Measurements from ENCODE around the gene TNK1. TPM values are rescaled to one million over a fixed set of nuclear protein-coding genes. Genes with fewer than 3 reads are reported as not detected.
"Not testable (repeated sequence)": the region's sequence is repeated elsewhere in the genome, so short reads cannot be mapped to it uniquely, and the experiment has no call there.

Gene TNK1
- total and polyA plus RNA-seq, 10 donors: 4.2 to 16.2 (median 6.6) TPM

DNA sequence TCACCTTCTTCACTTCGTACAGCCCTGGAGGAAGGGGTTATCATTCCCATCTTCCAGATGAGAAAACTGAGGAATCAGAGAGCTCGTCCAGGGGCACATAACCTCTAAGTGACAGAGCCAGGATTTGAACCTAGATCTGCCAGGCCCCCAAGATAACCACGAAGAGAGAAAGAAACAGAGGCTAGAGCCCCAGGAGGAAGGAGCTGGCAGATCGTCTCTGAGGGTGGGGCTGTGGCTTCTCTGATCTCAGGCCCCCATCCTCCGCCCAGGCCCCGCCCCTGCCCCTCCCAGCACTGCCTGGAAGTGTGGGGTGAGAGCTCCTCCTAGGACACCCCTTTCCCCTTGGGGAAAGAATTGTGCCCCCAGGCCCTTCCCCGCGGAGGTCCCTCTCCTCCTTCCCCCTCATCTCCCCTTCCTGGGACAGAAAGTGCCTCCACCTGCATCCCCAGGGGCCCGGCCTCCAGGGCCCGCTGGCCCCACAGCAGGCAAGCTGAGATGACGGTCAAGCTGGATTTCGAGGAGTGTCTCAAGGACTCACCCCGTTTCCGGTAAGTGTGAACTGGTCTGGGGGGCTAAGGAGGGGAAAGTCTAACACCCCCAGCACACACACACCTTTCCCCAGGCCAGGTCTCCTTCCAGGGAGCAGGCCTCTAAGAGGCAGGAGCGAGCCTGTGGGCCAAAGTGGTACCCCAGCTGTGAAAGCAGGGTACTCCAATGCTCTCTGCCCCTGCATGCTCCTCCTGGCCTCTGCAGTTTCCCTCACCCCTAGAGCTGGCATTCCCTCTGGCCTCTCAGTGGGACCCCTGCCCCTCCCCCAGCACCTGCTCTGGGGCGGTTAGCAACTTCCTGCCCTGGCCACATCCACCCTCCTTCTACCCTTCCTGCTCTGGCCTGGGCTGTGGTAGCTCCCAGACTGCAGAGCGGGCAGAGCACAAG lies 44.4 kb upstream of the TNK1 start, which contains the start of gene ACAP1:
Gene ACAP1, plus strand, starts transcription at position 290 of the 936 bp plus-strand sequence. Its CDS starts 206 bp downstream, at position 496.
- peaks cover 0 to 8% (median 0%) of the 10 kb centered on the region in 7 donors for H3K27me3 ChIP-seq (replicated peaks in 1 of 7)
- H3K9me3 ChIP-seq: no peaks in the 10 kb centered on the region
- peak within 1 kb of the TSS; percentile 68 to 95 (median 90) for H3K27ac ChIP-seq
- peak within 1 kb of the TSS; percentile 49 to 77 (median 63) for H3K4me3 ChIP-seq
- DNase-seq: peak; percentile 97
- peaks cover 11 to 97% (median 48%) of the 10 kb centered on the region in 6 donors for H3K4me1 ChIP-seq
- peaks cover 0 to 38% (median 20%) of the 10 kb centered on the region in 6 donors for H3K36me3 ChIP-seq
- peak; percentile 75 to 85 (median 77) for TF ChIP-seq POLR2AphosphoS5 (IDR thresholded peaks at IDR 0.05)
- TF ChIP-seq, protein P1, sequence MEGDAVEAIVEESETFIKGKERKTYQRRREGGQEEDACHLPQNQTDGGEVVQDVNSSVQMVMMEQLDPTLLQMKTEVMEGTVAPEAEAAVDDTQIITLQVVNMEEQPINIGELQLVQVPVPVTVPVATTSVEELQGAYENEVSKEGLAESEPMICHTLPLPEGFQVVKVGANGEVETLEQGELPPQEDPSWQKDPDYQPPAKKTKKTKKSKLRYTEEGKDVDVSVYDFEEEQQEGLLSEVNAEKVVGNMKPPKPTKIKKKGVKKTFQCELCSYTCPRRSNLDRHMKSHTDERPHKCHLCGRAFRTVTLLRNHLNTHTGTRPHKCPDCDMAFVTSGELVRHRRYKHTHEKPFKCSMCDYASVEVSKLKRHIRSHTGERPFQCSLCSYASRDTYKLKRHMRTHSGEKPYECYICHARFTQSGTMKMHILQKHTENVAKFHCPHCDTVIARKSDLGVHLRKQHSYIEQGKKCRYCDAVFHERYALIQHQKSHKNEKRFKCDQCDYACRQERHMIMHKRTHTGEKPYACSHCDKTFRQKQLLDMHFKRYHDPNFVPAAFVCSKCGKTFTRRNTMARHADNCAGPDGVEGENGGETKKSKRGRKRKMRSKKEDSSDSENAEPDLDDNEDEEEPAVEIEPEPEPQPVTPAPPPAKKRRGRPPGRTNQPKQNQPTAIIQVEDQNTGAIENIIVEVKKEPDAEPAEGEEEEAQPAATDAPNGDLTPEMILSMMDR (IDR thresholded peaks at IDR 0.05 in 8 of 11, conservative IDR thresholded peaks at IDR 0.05 in 3 of 11): peak in 1 of 11 experiments; percentile 18
- no peak for TF ChIP-seq POLR2A (IDR thresholded peaks at IDR 0.05)
- 12 to 28% (median 21%) methylated on average over 12 to 17 of the region's 17 CpGs for WGBS, 5 donors
- intact Hi-C loops (cut with DNase I; ENCODE audit: low total_unique reads): no loop called here

- WGBS, 5 donors: 33 to 49% (median 39%) methylated on average over 7 of the region's 7 CpGs
- Histone ChIP-seq H3K4me1 (peaks cover 11 to 87% (median 41%) of the 10 kb centered on the region in 6 donors), H3K36me3 (peaks cover 0 to 49% (median 30%) of the 10 kb centered on the region in 6 donors), H3K4me3 (peak overlapping the region; percentile 49 to 77 (median 63)), H3K27ac (peak overlapping the region; percentile 68 to 95 (median 90)), H3K27me3 (replicated peaks in 1 of 7) (peaks cover 0 to 14% (median 0%) of the 10 kb centered on the region in 7 donors)
- H3K9me3 ChIP-seq; DNase-seq; intact Hi-C loops (cut with DNase I; ENCODE audit: low total_unique reads): not testable (repeated sequence)
Observed at GRCh38 chr17:7337600-7337999, 43.3 kb upstream of the TNK1 start.

GRCh38 chr17:7340179-7340578 lies 40.7 kb upstream of the TNK1 start:
- H3K4me1 ChIP-seq: peaks cover 11 to 65% (median 38%) of the 10 kb centered on the region in 6 donors
- WGBS, 5 donors: 78 to 87% (median 84%) methylated on average over 2 of the region's 2 CpGs
- no peak overlapping the region for H3K4me3 ChIP-seq
- H3K9me3 ChIP-seq: no peaks in the 10 kb centered on the region
- TF ChIP-seq, protein P1 (IDR thresholded peaks at IDR 0.05 in 8 of 11, conservative IDR thresholded peaks at IDR 0.05 in 3 of 11): no peak
- TF ChIP-seq POLR2AphosphoS5 (IDR thresholded peaks at IDR 0.05) (no peak), POLR2A (IDR thresholded peaks at IDR 0.05) (no peak)
- intact Hi-C loops (cut with DNase I; ENCODE audit: low total_unique reads): loop anchor here (10.0 kb wide), 2 partner anchors 45 to 235 kb away; partner anchors contain the start of genes CD68 and YBX2
- no peak overlapping the region for H3K27ac ChIP-seq
- DNase-seq: no peak
- H3K36me3 ChIP-seq: peaks cover 0 to 74% (median 47%) of the 10 kb centered on the region in 6 donors
- peaks cover 0 to 20% (median 0%) of the 10 kb centered on the region in 7 donors for H3K27me3 ChIP-seq (replicated peaks in 1 of 7)

GRCh38 chr17:7341842-7342241 lies 39.0 kb upstream of the TNK1 start:
- Histone ChIP-seq H3K4me3 (no peak overlapping the region), H3K9me3 (no peaks in the 10 kb centered on the region), H3K27ac (no peak overlapping the region), H3K27me3 (replicated peaks in 1 of 7) (peaks cover 0 to 20% (median 0%) of the 10 kb centered on the region in 7 donors), H3K4me1 (peaks cover 11 to 51% (median 27%) of the 10 kb centered on the region in 6 donors), H3K36me3 (peaks cover 0 to 91% (median 60%) of the 10 kb centered on the region in 6 donors)
- intact Hi-C loops (cut with DNase I; ENCODE audit: low total_unique reads): loop anchor here (10.0 kb wide), 2 partner anchors 47 to 233 kb away; partner anchors contain the start of genes CD68 and YBX2
- DNase-seq: no peak
- TF ChIP-seq, protein P1 (IDR thresholded peaks at IDR 0.05 in 8 of 11, conservative IDR thresholded peaks at IDR 0.05 in 3 of 11): no peak
- TF ChIP-seq POLR2AphosphoS5 (IDR thresholded peaks at IDR 0.05): peak in 2 of 3 donors; percentile 33 to 53
- 91 to 100% (median 95%) methylated on average over 10 to 13 of the region's 13 CpGs for WGBS, 5 donors
